Measurements from ENCODE around the gene ASIC4. TPM values are rescaled to one million over a fixed set of nuclear protein-coding genes. Genes with fewer than 3 reads are reported as not detected.
A peak's percentile ranks its signal among the peaks of the same experiment; 100 is the strongest.

The ASIC4 gene
- total and polyA plus RNA-seq, 9 of the 15 experiments (the other 6 are each of a cell fraction or from before 2014, with no cell fraction given): 0.07 to 19.2 (median 4.8) TPM

- no peak for TF ChIP-seq ARID3A (IDR thresholded peaks at IDR 0.05; ENCODE audit: borderline replicate concordance, low read depth, low read length)
- TF ChIP-seq SP1 (CRISPR knock-in tag; IDR thresholded peaks at IDR 0.05): no peak
- TF ChIP-seq ATF1 (CRISPR knock-in tag; IDR thresholded peaks at IDR 0.05): no peak
- TF ChIP-seq ATF1 (tag; IDR thresholded peaks at IDR 0.05): peak; percentile 54
- no peak for TF ChIP-seq ZNF778 (CRISPR knock-in tag; IDR thresholded peaks at IDR 0.05)
- TF ChIP-seq FOXK1 (CRISPR knock-in tag; IDR thresholded peaks at IDR 0.05; ENCODE audit: borderline replicate concordance): 0 out of 2 replicates have a peak, but pooled peaks have one; percentile 27
- no peak for TF ChIP-seq HIVEP1 (CRISPR knock-in tag; IDR thresholded peaks at IDR 0.05)
- TF ChIP-seq CHD7 (IDR thresholded peaks at IDR 0.05; ENCODE audit: low read depth, low read length): no peak
- no peak for TF ChIP-seq UBTF (IDR thresholded peaks at IDR 0.05; ENCODE audit: borderline replicate concordance in 1 of 2, low read depth in 2 of 2, low read length in 2 of 2)
- TF ChIP-seq ILF3 (IDR thresholded peaks at IDR 0.05; ENCODE audit: borderline replicate concordance): no peak
- no peak for TF ChIP-seq ZBTB8A (IDR thresholded peaks at IDR 0.05; ENCODE audit: partially characterized antibody)
Measured at GRCh38 chr2:219551441-219552381, 37.4 kb downstream of the ASIC4 start (continued).

All from K562 (cell line).